GM12878 (cell line): Measurements from ENCODE around the gene BAIAP2L1. TPM values are rescaled to one million over a fixed set of nuclear protein-coding genes. Genes with fewer than 3 reads are reported as not detected.

Experiments
- ATAC-seq: fragments of 200-7000 bp; cut with Tn5 transposase; 3 replicates; pipeline ENCODE4 v1.9.1; 2020; ENCODE audit warnings: mild to moderate bottlenecking, moderate library complexity
- BruUV-seq: library from RNA; stranded (reverse); fragments of 400-500 nt; replicated peaks from 2 replicates; lab custom pipeline; 2021; lab: Mats Ljungman, UMichigan
- CTCF ChIA-PET: fragments of 300-600 bp; sonication (Branson Sonifier 250); formaldehyde crosslinking; extraction: SDS; loops from one replicate; lab custom pipeline; 2021; ENCODE audit warnings: inconsistent platforms; lab: Yijun Ruan, JAX
- POLR2A ChIA-PET: fragments of 350-600 bp; formaldehyde crosslinking; extraction: SDS; loops from one replicate; lab custom pipeline; 2021; ENCODE audit warnings: inconsistent platforms; lab: Charles Lee
- RAD21 ChIA-PET: fragments of 300-600 bp; sonication (Branson Sonifier 250); formaldehyde crosslinking; loops from one replicate; lab custom pipeline; 2023; ENCODE audit warnings: antibody characterized with exemption; ENCODE audit not compliant: unreplicated experiment; lab: Charles Lee
- SMC1A ChIA-PET: fragments of 300-600 bp; sonication (Branson Sonifier 250); formaldehyde crosslinking; loops from one replicate; lab custom pipeline; 2023; ENCODE audit not compliant: unreplicated experiment, uncharacterized antibody; lab: Charles Lee
- DNase-seq: peaks from one replicate; pipeline ENCODE4 v3.0.0-alpha.2; 2011; ENCODE audit warnings: low read depth, low spot score
- FAIRE-seq: peaks from 3 replicates; lab custom pipeline; 2011; peaks lifted over from hg19 to GRCh38; lab: Jason Lieb, UNC
- H2AFZ ChIP-seq: 2 replicates; pipeline ENCODE4 v1.6.0; 2011; ENCODE audit warnings: low read depth, low read length, control low read depth; ENCODE audit not compliant: control insufficient read depth
- H3K27ac ChIP-seq: 2 replicates; pipeline ENCODE4 v1.5.1; 2011; ENCODE audit warnings: control low read depth; ENCODE audit not compliant: control insufficient read depth, insufficient read depth
- H3K27me3 ChIP-seq, 2 experiments: replicated peaks in 1 of 2; 2 replicates each; pipeline versions ENCODE4 v1.6.0 to v1.6.1; 2011; ENCODE audit warnings: low read length in 1 of 2; ENCODE audit not compliant: control insufficient read depth in 2 of 2, insufficient read depth in 2 of 2
- H3K36me3 ChIP-seq, 2 experiments: 2 replicates each; pipeline ENCODE4 v1.5.1; 2011; ENCODE audit warnings: low read length in 1 of 2; ENCODE audit not compliant: control insufficient read depth in 2 of 2, insufficient read depth in 2 of 2
- H3K4me1 ChIP-seq: 2 replicates; pipeline ENCODE4 v1.6.1; 2011; ENCODE audit warnings: mild to moderate bottlenecking, low read length, moderate library complexity, mixed read lengths; ENCODE audit not compliant: control insufficient read depth, insufficient read depth
- H3K4me2 ChIP-seq: 2 replicates; pipeline ENCODE4 v1.6.0; 2011; ENCODE audit warnings: control low read depth; ENCODE audit not compliant: control insufficient read depth, insufficient read depth
- H3K4me3 ChIP-seq: fragments of 200-600 bp; sonication (generic); 2 replicates; pipeline ENCODE4 v1.5.1; 2016
- H3K79me2 ChIP-seq: 2 replicates; pipeline ENCODE4 v1.6.0; 2011; ENCODE audit warnings: low read length; ENCODE audit not compliant: control insufficient read depth, insufficient read depth
- H3K9ac ChIP-seq: 2 replicates; pipeline ENCODE4 v1.8.0; 2011; ENCODE audit warnings: low read length, control low read depth, mixed read lengths; ENCODE audit not compliant: control insufficient read depth, insufficient read depth
- H3K9me3 ChIP-seq: replicated peaks from 3 replicates; pipeline ENCODE4 v1.5.1; 2011; ENCODE audit warnings: mild to moderate bottlenecking, low read length; ENCODE audit not compliant: control insufficient read depth, insufficient read depth
- H4K20me1 ChIP-seq: 2 replicates; pipeline ENCODE4 v1.6.0; 2011; ENCODE audit not compliant: control insufficient read depth, insufficient read depth
- BRCA1 ChIP-seq: IDR thresholded peaks from 2 replicates; pipeline ENCODE4 v1.6.1; 2011; ENCODE audit warnings: low read depth, low read length, improper control_type of control experiment
- EGR1 ChIP-seq, 2 experiments: IDR thresholded peaks; 1 replicate in 1 of 2; 2 replicates in 1 of 2; pipeline ENCODE4 v1.6.1; 2011 to 2012; ENCODE audit warnings: low read depth in 2 of 2, low read length in 2 of 2, borderline replicate concordance in 1 of 2, mild to moderate bottlenecking in 1 of 2, moderate library complexity in 1 of 2
- FOXK2 ChIP-seq: fragments of 450-650 bp; IDR thresholded peaks from 2 replicates; pipeline ENCODE4 v1.6.1; 2017; ENCODE audit warnings: mild to moderate bottlenecking, moderate library complexity
- GABPA ChIP-seq: IDR thresholded peaks from 2 replicates; pipeline ENCODE4 v1.6.1; 2014; ENCODE audit warnings: antibody characterized with exemption, low read depth, mild to moderate bottlenecking, inconsistent platforms
- HDAC6 ChIP-seq: fragments of 200-600 bp; sonication (generic); IDR thresholded peaks from one replicate; pipeline ENCODE4 v1.8.0; 2017; ENCODE audit warnings: antibody characterized with exemption; ENCODE audit not compliant: unreplicated experiment
- NBN ChIP-seq: fragments of 450-650 bp; IDR thresholded peaks from 2 replicates; pipeline ENCODE4 v1.6.1; 2016
- NFYB ChIP-seq: IDR thresholded peaks from 2 replicates; pipeline ENCODE4 v1.6.1; 2011; ENCODE audit warnings: low read depth, mild to moderate bottlenecking, low read length, improper control_type of control experiment, moderate library complexity; ENCODE audit not compliant: insufficient read depth
- NRF1 ChIP-seq: conservative IDR thresholded peaks from 2 replicates; pipeline ENCODE4 v1.6.1; 2011; ENCODE audit warnings: mild to moderate bottlenecking, low read depth, low read length, improper control_type of control experiment
- PAX5 ChIP-seq: IDR thresholded peaks from 2 replicates; pipeline ENCODE4 v1.6.1; 2011; ENCODE audit warnings: low read depth, low read length, borderline replicate concordance
- RFX5 ChIP-seq: IDR thresholded peaks from 2 replicates; pipeline ENCODE4 v1.6.1; 2011; ENCODE audit warnings: low read depth, low read length, improper control_type of control experiment
- WRNIP1 ChIP-seq: IDR thresholded peaks from 2 replicates; pipeline ENCODE4 v1.6.1; 2011; ENCODE audit warnings: low read depth, low read length, improper control_type of control experiment, borderline replicate concordance
- ZNF592 ChIP-seq: fragments of 450-650 bp; IDR thresholded peaks from 2 replicates; pipeline ENCODE4 v1.6.1; 2017; ENCODE audit warnings: mild to moderate bottlenecking, moderate library complexity
- WGBS: methylation state at CpG from one replicate; pipeline ENCODE4 v1.1.6; 2016; ENCODE audit warnings: low lambda C conversion rate; ENCODE audit not compliant: insufficient replicate concordance, insufficient coverage; ENCODE audit errors: missing lambda C conversion rate; 5-methylcytosine and 5-hydroxymethylcytosine counted together
- in situ Hi-C: fragments of 300-500 bp; cut with MboI; formaldehyde crosslinking; loops from 9 replicates; pipeline ENCODE4 v1.14.3; 2018; ENCODE audit warnings: mixed read lengths
- intact Hi-C: fragments of 100-400 bp; cut with micrococcal nuclease; formaldehyde crosslinking; loops from one replicate; pipeline ENCODE4 v1.14.2; 2022; ENCODE audit not compliant: unreplicated experiment
- polyA plus RNA-seq, 11 experiments: library from polyadenylated mRNA; depleted of rRNA in 4 of 11; unstranded in 6 of 11; stranded (reverse) in 5 of 11; fragments of >200 nt; fragmentation: Nextera tagmentation in 4 of 11; fragmentation: Illumina TruSeq in 1 of 11; extraction: Ambion mirVana in 4 of 11; extraction: Trizol in 1 of 11; gene quantifications; 1 replicate in 1 of 11; 2 replicates in 10 of 11; pipeline versions ENCODE4 v1.2.1 to v1.2.3, GENCODE V29; 2011 to 2016; ENCODE audit warnings: inconsistent platforms in 2 of 11, missing spikeins in 2 of 11, low read depth in 1 of 11
- total RNA-seq, 4 experiments: library from RNA; depleted of rRNA in 3 of 4; stranded (reverse); fragments of >200 nt in 3 of 4; fragmentation: Illumina TruSeq in 1 of 4; extraction: Trizol in 1 of 4; gene quantifications; 2 replicates each; pipeline versions ENCODE4 v1.2.1 to v1.2.3, GENCODE V29; 2013 to 2021
- TF ChIP-seq, protein P1 (sequence below): IDR thresholded peaks from 2 replicates; pipeline ENCODE4 v1.6.1; 2012; ENCODE audit warnings: low read depth, low read length, improper control_type of control experiment
- TF ChIP-seq, protein P2 (sequence below): fragments of 450-650 bp; IDR thresholded peaks from 2 replicates; pipeline ENCODE4 v1.6.1; 2017; ENCODE audit warnings: low read depth, mild to moderate bottlenecking, moderate library complexity
- TF ChIP-seq, protein P3 (sequence below): IDR thresholded peaks from 2 replicates; pipeline ENCODE4 v1.6.1; 2011; ENCODE audit warnings: borderline replicate concordance, low read depth, mild to moderate bottlenecking, moderate library complexity, mixed read lengths, low read length; ENCODE audit not compliant: insufficient read depth; ENCODE audit errors: extremely low read length

The BAIAP2L1 gene
- total and polyA plus RNA-seq, 10 of the 15 experiments (the other 5 are each of a cell fraction or from before 2014, with no cell fraction given): 8.9 to 60.2 (median 35.7) TPM

DNA sequence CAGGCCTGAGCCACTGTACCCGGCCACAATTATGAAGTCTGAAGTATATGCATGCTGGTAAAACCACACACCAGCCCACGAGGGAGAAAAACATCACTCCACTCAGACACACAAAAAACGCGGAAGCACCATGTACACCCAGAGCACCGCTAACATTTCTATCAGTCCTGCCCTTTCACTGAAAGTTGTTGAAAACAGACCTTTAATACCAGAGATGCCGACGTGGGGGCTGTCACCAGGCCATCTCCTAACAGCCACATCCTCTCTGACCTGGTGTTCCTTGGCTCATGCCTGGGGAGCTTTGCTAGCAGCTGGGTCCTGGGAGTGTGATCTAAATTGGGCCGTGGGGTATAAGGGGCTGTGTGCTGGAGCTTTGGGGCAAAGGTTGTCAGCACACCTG is 49.8 kb downstream of the BAIAP2L1 start:
- Histone ChIP-seq H3K4me3 (no peak overlapping the region), H3K9me3 (no peaks in the 10 kb centered on the region; the same call in 2 of the 3 replicates), H3K79me2 (no peaks in the 10 kb centered on the region; the same call in 1 of the 2 replicates), H3K9ac (no peak overlapping the region), H3K4me1 (no peaks in the 10 kb centered on the region), H4K20me1 (no peaks in the 10 kb centered on the region), H3K27me3 (no peaks in the 10 kb centered on the region), H3K36me3 (peaks cover 2 to 4% of the 10 kb centered on the region in 2 experiments; a peak in 3 of 4 replicates), H2AFZ (no peak overlapping the region), H3K27ac (no peak overlapping the region), H3K4me2 (no peak overlapping the region)
- ChIA-PET POLR2A (no interaction called here), SMC1A (no interaction called here), CTCF (no interaction called here), RAD21 (no interaction called here)
- BruUV-seq: no TSS peak
- ATAC-seq (no peak), DNase-seq (no peak), FAIRE-seq (no peak)
- intact Hi-C loops (no loop called here), in situ Hi-C loops (no loop called here)
- WGBS: 79% methylated on average over 8 of the region's 8 CpGs
- TF ChIP-seq, protein P1, sequence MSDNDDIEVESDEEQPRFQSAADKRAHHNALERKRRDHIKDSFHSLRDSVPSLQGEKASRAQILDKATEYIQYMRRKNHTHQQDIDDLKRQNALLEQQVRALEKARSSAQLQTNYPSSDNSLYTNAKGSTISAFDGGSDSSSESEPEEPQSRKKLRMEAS: no peak
- TF ChIP-seq GABPA (no peak), RFX5 (no peak), EGR1 (IDR thresholded peaks at IDR 0.05; ENCODE audit: borderline replicate concordance in 1 of 2, low read depth in 2 of 2, low read length in 2 of 2) (no peak), WRNIP1 (no peak), NBN (no peak), NRF1 (no peak), ZNF592 (no peak), FOXK2 (no peak), PAX5 (no peak), HDAC6 (no peak), BRCA1 (no peak), NFYB (no peak)
- TF ChIP-seq, protein P2, sequence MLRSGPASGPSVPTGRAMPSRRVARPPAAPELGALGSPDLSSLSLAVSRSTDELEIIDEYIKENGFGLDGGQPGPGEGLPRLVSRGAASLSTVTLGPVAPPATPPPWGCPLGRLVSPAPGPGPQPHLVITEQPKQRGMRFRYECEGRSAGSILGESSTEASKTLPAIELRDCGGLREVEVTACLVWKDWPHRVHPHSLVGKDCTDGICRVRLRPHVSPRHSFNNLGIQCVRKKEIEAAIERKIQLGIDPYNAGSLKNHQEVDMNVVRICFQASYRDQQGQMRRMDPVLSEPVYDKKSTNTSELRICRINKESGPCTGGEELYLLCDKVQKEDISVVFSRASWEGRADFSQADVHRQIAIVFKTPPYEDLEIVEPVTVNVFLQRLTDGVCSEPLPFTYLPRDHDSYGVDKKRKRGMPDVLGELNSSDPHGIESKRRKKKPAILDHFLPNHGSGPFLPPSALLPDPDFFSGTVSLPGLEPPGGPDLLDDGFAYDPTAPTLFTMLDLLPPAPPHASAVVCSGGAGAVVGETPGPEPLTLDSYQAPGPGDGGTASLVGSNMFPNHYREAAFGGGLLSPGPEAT: no peak
- TF ChIP-seq, protein P3, sequence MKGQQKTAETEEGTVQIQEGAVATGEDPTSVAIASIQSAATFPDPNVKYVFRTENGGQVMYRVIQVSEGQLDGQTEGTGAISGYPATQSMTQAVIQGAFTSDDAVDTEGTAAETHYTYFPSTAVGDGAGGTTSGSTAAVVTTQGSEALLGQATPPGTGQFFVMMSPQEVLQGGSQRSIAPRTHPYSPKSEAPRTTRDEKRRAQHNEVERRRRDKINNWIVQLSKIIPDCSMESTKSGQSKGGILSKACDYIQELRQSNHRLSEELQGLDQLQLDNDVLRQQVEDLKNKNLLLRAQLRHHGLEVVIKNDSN: no peak
